Measurements from ENCODE around the gene INO80D.
A peak's percentile ranks its signal among the peaks of the same experiment; 100 is the strongest.

- TF ChIP-seq CTCF (IDR thresholded peaks at IDR 0.05) = peak in 4 of 7 experiments; percentile 30 to 40 (median 30)
- TF ChIP-seq POLR2A (IDR thresholded peaks at IDR 0.05) = no peak
These were observed 81.8 kb downstream of the INO80D start for GRCh38 chr2:206004004-206004693.
